ENCODE results near the gene DUSP8.

DUSP8 gene

DNA sequence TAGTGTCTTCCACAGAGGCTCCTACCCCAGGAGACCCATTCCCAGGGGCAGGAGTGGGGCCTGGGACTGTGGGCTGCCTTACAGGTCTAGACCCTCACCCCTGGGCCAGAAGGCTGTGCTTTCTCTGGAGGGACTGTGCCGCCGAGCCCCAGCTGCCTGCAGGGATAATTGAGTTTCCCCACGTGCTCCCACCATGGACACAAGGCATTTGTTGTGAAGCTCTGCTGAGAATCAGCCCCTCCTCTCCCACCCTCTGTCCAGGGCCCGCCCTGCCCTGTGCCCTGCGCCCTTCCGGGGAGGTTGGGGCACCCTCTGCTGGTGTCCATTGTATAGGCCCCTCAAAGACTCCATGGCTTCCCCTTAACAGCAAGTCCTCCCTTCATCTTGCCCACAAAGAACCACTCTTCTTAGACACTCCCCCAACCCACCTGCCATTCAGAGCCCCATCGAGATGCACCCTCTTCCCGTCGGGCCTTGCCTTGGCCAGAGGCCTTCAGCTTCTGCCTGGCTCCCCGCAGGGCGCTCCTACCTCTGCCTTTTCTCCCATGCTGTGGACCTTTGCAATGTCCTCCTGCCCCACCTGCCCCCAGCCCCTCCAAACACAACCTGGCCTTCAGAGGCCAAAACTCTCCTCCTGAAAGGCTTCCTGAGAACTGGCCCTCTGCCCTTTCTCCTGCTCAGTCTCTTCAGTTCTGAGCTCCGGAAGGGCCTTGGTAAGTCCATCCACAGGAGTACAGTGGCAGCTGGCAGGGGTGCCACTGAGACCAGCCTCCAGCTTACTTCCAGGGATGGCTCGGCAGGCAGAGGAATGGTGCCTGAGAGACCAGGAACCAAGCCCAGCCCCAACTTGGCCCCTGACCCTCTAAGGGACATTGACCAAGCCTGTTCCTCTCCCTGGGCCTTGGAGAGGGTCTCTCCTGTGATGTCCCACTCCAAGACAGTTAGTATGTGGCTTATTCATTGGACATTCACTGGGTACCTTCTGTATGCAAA lies 22.4 kb downstream of the DUSP8 start:
- Histone ChIP-seq H3F3A (ENCODE audit: insufficient read depth, low read length) (no peaks in the 10 kb centered on the region), H3K4me2 (ENCODE audit: low read length) (no peak overlapping the region), H3K27me3 (ENCODE audit: insufficient read depth, low read length) (peaks cover 6% of the 10 kb centered on the region; the same call in 1 of the 2 replicates), H3K9me2 (ENCODE audit: low read depth, low read length) (no peaks in the 10 kb centered on the region), H3K9ac (ENCODE audit: low read length) (no peak overlapping the region), H3K4me3 (ENCODE audit: low read depth, low read length, poor library complexity, severe bottlenecking) (no peak overlapping the region), H3K27ac (ENCODE audit: low read depth, low read length, poor library complexity, severe bottlenecking) (no peak overlapping the region), H3K36me3 (ENCODE audit: insufficient read depth, low read length) (no peaks in the 10 kb centered on the region), H2AFZ (ENCODE audit: low read length) (no peak overlapping the region), H3K9me3 (ENCODE audit: low read length) (no peaks in the 10 kb centered on the region), H4K20me1 (ENCODE audit: insufficient read depth, low read length) (no peaks in the 10 kb centered on the region), H3K4me1 (ENCODE audit: insufficient read depth, low read length, severe bottlenecking) (no peaks in the 10 kb centered on the region), H3K79me2 (ENCODE audit: insufficient read depth, low read length) (no peaks in the 10 kb centered on the region)
- no peak for TF ChIP-seq EZH2 (IDR thresholded peaks at IDR 0.05; ENCODE audit: borderline replicate concordance, low read length)
- TF ChIP-seq, protein P1, sequence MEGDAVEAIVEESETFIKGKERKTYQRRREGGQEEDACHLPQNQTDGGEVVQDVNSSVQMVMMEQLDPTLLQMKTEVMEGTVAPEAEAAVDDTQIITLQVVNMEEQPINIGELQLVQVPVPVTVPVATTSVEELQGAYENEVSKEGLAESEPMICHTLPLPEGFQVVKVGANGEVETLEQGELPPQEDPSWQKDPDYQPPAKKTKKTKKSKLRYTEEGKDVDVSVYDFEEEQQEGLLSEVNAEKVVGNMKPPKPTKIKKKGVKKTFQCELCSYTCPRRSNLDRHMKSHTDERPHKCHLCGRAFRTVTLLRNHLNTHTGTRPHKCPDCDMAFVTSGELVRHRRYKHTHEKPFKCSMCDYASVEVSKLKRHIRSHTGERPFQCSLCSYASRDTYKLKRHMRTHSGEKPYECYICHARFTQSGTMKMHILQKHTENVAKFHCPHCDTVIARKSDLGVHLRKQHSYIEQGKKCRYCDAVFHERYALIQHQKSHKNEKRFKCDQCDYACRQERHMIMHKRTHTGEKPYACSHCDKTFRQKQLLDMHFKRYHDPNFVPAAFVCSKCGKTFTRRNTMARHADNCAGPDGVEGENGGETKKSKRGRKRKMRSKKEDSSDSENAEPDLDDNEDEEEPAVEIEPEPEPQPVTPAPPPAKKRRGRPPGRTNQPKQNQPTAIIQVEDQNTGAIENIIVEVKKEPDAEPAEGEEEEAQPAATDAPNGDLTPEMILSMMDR (IDR thresholded peaks at IDR 0.05; ENCODE audit: low read length), result no peak

DNA sequence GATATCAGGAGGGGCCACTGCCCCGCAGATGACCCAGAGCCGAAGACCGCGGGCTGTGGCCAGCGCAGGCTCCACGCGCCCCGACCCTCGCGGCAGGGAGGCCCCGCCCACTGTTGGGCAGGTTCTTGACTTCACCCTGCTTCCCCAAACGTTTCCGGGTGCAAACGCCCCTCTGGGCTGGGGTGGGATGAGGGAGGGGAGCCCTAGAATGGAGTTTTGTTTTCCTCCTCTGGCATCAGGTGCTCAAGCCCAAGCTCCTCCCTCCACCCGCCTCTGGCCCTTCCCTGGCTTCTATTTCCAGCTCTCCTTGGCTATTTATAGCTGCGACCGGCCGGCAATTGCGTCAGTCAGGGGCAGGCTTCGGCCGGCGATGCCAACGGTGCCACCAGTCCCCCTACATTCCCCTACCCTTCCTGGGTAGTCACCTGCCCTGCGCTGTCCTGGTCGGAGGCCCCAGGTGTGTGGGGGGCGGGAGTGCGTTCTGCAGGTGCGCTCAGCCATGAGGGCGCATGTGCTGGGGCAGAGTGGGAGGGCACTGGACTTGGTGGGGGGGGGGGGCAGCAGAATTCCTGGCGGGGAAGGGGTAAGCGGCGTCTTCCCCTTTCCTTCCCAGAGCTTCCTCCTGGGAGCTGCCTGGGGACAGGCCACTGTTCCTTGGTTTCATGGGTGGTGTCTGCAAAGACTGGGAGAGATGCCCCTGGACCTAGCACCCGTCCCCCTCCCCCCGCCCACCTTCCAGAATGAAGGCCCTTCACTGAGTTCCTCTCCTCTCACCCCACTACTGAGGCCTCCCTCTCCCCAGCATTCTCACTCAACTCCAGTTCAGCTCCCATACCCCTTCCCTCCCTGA lies 23.6 kb downstream of the DUSP8 start:
- Histone ChIP-seq H3K9me3 (ENCODE audit: low read length) (no peaks in the 10 kb centered on the region), H3K36me3 (ENCODE audit: insufficient read depth, low read length) (no peaks in the 10 kb centered on the region), H2AFZ (ENCODE audit: low read length) (no peak overlapping the region), H3F3A (ENCODE audit: insufficient read depth, low read length) (no peaks in the 10 kb centered on the region), H3K9me2 (ENCODE audit: low read depth, low read length) (no peaks in the 10 kb centered on the region), H3K27me3 (ENCODE audit: insufficient read depth, low read length) (peaks cover 12% of the 10 kb centered on the region), H3K4me1 (ENCODE audit: insufficient read depth, low read length, severe bottlenecking) (no peaks in the 10 kb centered on the region), H3K27ac (ENCODE audit: low read depth, low read length, poor library complexity, severe bottlenecking) (no peak overlapping the region), H3K4me3 (ENCODE audit: low read depth, low read length, poor library complexity, severe bottlenecking) (no peak overlapping the region), H3K9ac (ENCODE audit: low read length) (no peak overlapping the region), H4K20me1 (ENCODE audit: insufficient read depth, low read length) (no peaks in the 10 kb centered on the region), H3K79me2 (ENCODE audit: insufficient read depth, low read length) (no peaks in the 10 kb centered on the region), H3K4me2 (ENCODE audit: low read length) (no peak overlapping the region)
- TF ChIP-seq, protein P1 (IDR thresholded peaks at IDR 0.05; ENCODE audit: low read length), result no peak
- no peak for TF ChIP-seq EZH2 (IDR thresholded peaks at IDR 0.05; ENCODE audit: borderline replicate concordance, low read length)

DNA sequence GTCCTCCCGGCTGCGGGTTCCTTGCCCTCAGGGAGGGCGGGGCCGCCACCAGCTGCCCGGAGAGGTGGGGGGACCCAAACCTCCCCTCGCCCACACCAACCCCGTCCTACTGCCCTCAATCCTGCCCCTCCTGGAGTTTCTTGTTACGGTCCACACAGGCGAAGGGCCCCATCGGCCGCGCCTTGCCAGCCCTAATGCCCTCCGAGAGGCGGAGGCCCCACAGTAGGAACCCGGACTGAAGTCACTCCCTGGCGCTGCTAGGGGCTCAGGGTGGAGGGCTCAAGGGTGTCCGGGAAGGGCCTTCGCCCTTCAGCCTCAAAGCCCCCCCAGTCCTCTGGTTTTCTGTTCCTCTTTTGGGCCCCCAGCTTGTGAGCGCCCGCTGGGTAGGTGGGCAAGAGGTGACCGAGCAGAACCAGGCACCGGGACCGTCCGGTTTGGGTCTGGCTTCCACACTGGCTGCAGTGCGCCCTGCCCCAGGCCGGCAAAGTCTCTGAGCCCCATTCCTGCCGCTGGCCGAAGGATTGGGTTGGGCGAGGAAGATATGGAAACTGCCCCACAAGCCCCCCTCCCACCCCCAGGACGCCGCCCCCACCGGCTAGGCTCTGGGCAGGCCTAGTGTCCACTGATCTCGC lies 24.5 kb downstream of the DUSP8 start:
- Histone ChIP-seq H3K9me2 (ENCODE audit: low read depth, low read length) (no peaks in the 10 kb centered on the region), H3F3A (ENCODE audit: insufficient read depth, low read length) (no peaks in the 10 kb centered on the region), H4K20me1 (ENCODE audit: insufficient read depth, low read length) (no peaks in the 10 kb centered on the region), H3K79me2 (ENCODE audit: insufficient read depth, low read length) (no peaks in the 10 kb centered on the region), H3K36me3 (ENCODE audit: insufficient read depth, low read length) (no peaks in the 10 kb centered on the region), H3K4me1 (ENCODE audit: insufficient read depth, low read length, severe bottlenecking) (no peaks in the 10 kb centered on the region), H3K9me3 (ENCODE audit: low read length) (no peaks in the 10 kb centered on the region), H3K9ac (ENCODE audit: low read length) (no peak overlapping the region), H3K4me2 (ENCODE audit: low read length) (no peak overlapping the region), H3K27me3 (ENCODE audit: insufficient read depth, low read length) (peaks cover 12% of the 10 kb centered on the region), H2AFZ (ENCODE audit: low read length) (no peak overlapping the region), H3K4me3 (ENCODE audit: low read depth, low read length, poor library complexity, severe bottlenecking) (no peak overlapping the region), H3K27ac (ENCODE audit: low read depth, low read length, poor library complexity, severe bottlenecking) (no peak overlapping the region)
- TF ChIP-seq, protein P1 (IDR thresholded peaks at IDR 0.05; ENCODE audit: low read length), result no peak
- no peak for TF ChIP-seq EZH2 (IDR thresholded peaks at IDR 0.05; ENCODE audit: borderline replicate concordance, low read length)

All from OCI-LY1 (cell line).